Heart right ventricle (tissue), 16 donors: Measurements from ENCODE around the gene HOXC10. TPM values are rescaled to one million over a fixed set of nuclear protein-coding genes. Genes with fewer than 3 reads are reported as not detected.

Experiments used
- ATAC-seq, 8 donors: fragments of 200-7000 bp; cut with Tn5 transposase; one replicate each; pipeline ENCODE4 v1.9.1; 2020; ENCODE audit warnings: mild to moderate bottlenecking in 8 of 8, moderate library complexity in 8 of 8, moderate number of reproducible peaks in 1 of 8
- DNase-seq, 2 donors: peaks; one replicate each; pipeline ENCODE4 v3.0.0-alpha.2; 2020
- H3K27ac ChIP-seq, 10 donors: fragments of 200-600 bp; sonication (generic) in 2 of 10; one replicate each; pipeline versions ENCODE4 v1.5.0 to v1.8.0; 2020 to 2022; ENCODE audit warnings: mild to moderate bottlenecking in 3 of 10
- H3K27me3 ChIP-seq, 7 donors: fragments of 200-600 bp; one replicate each; pipeline ENCODE4 v1.8.0; 2021 to 2022; ENCODE audit warnings: mild to moderate bottlenecking in 2 of 7
- H3K36me3 ChIP-seq, 9 donors: fragments of 200-600 bp; sonication (generic) in 1 of 9; one replicate each; pipeline versions ENCODE4 v1.5.0 to v1.8.0; 2020 to 2022; ENCODE audit warnings: mild to moderate bottlenecking in 2 of 9
- H3K4me1 ChIP-seq, 9 donors: fragments of 200-600 bp; sonication (generic) in 1 of 9; one replicate each; pipeline versions ENCODE4 v1.5.0 to v1.8.0; 2020 to 2022; ENCODE audit warnings: mild to moderate bottlenecking in 4 of 9
- H3K4me3 ChIP-seq, 10 donors: fragments of 200-600 bp; sonication (generic) in 2 of 10; one replicate each; pipeline versions ENCODE4 v1.5.0 to v1.8.0; 2020 to 2022; ENCODE audit warnings: mild to moderate bottlenecking in 7 of 10, moderate library complexity in 2 of 10
- H3K9me3 ChIP-seq, 11 donors: fragments of 200-600 bp in 10 of 11; sonication (generic) in 2 of 11; one replicate each; pipeline versions ENCODE4 v1.5.0 to v1.8.0; 2013 to 2022; ENCODE audit warnings: mild to moderate bottlenecking in 2 of 11, control low read depth in 1 of 11, moderate library complexity in 1 of 11
- CTCF ChIP-seq, 9 donors: fragments of 200-600 bp; sonication (generic) in 2 of 9; IDR thresholded peaks; one replicate each; pipeline versions ENCODE4 v1.5.0 to v1.8.0; 2021 to 2022; ENCODE audit warnings: antibody characterized with exemption in 9 of 9, mild to moderate bottlenecking in 5 of 9, moderate library complexity in 1 of 9
- WGBS, 2 donors: extraction: QIAGEN DNeasy Blood & Tissue Kit; methylation state at CpG; one replicate each; pipeline ENCODE4 v1.1.7; 2013; ENCODE audit warnings: inconsistent platforms in 1 of 2; 5-methylcytosine and 5-hydroxymethylcytosine counted together
- intact Hi-C, 10 donors: fragments of 100-400 bp; cut with DNase I; formaldehyde crosslinking; loops; one replicate each; pipeline versions ENCODE4 v1.11.1 to v1.14.2; 2022
- polyA plus RNA-seq, 2 donors: library from polyadenylated mRNA; stranded (reverse); fragments of 200-250 nt; gene quantifications; one replicate each; pipeline ENCODE4 v1.2.3, GENCODE V29; 2013
- total RNA-seq, 10 donors: library from RNA; stranded (reverse); fragmentation: NEBNext Ultra II Directional in 3 of 10; extraction: Animal tissue kit (Norgen Biotek cat#: 25700) in 3 of 10; gene quantifications; one replicate each; pipeline versions ENCODE4 v1.2.1 to v1.2.4, GENCODE V29; 2021 to 2023
- donor health status: Arrhythmogenic right ventricular cardiomyopathy.
- donor health status: ischemic (EF 13 %, LVEDD 7.1; RV severe dilation, severe dysfunction).
- donor health status: healthy with polysubstance abuse.
- donor health status: DM: no; HTN: yes; CAD: no.
- donor health status: DM: no; HTN: no; CAD: no.
- donor health status: ischemic (EF 25% LVEDD 6.9; RV normal size, moderate dysfunction).
- donor health status: ischemic (EF 25% LVEDD 5.7; RV mildly dilated, moderate dysfunction).
- donor health status: healthy.
- donor health status: DM: yes; HTN: yes; CAD: no.
- donor health status: Ischemic cardiomyopathy.
- donor health status: ischemic (EF 35%, LVEDD 5.7; RV mildly dilated, moderate dysfunction).
- donor health status: nonischemic (EF 11% LVEDD 7.7; RV severe dilation, severe dysfunction).
- donor health status: DM: yes; HTN: yes; CAD: no.
- donor health status: PGD.
- donor health status: ischemic (EF 29% LVEDD 5.4; RV normal size, mild dysfunction).
- donor health status: nonischemic (EF 23%, LVEDD 6.1; RV moderate dilation, normal function).

The HOXC10 gene
- total and polyA plus RNA-seq, 12 donors: not detected

GRCh38 chr12:53940443-53941014, 44.4 kb upstream of the HOXC10 start:
- H3K9me3 ChIP-seq: no peaks in the 10 kb centered on the region
- DNase-seq (no peak), ATAC-seq (no peak)
- H3K36me3 ChIP-seq: no peaks in the 10 kb centered on the region
- intact Hi-C loops: no loop called here
- TF ChIP-seq CTCF (IDR thresholded peaks at IDR 0.05): no peak
- H3K27ac ChIP-seq: no peak overlapping the region
- no peak overlapping the region for H3K4me3 ChIP-seq
- peaks cover 47 to 100% (median 100%) of the 10 kb centered on the region in 7 donors for H3K27me3 ChIP-seq
- WGBS, 2 donors: 6 to 7% methylated on average over 9 of the region's 9 CpGs
- H3K4me1 ChIP-seq: peaks cover 0 to 13% (median 5%) of the 10 kb centered on the region in 9 donors

- TF ChIP-seq CTCF (IDR thresholded peaks at IDR 0.05): no peak
- DNase-seq: no peak
- ATAC-seq: no peak
- intact Hi-C loops: no loop called here
- H3K36me3 ChIP-seq: no peaks in the 10 kb centered on the region
- H3K27ac ChIP-seq: no peak overlapping the region
- H3K4me1 ChIP-seq: peaks cover 0 to 9% (median 4%) of the 10 kb centered on the region in 9 donors
- peaks cover 52 to 100% (median 100%) of the 10 kb centered on the region in 7 donors for H3K27me3 ChIP-seq
- no peak overlapping the region for H3K4me3 ChIP-seq
- no peaks in the 10 kb centered on the region for H3K9me3 ChIP-seq
Measured at GRCh38 chr12:53941187-53941586, 43.8 kb upstream of the HOXC10 start.

- intact Hi-C loops: no loop called here
- Histone ChIP-seq H3K27me3 (peaks cover 58 to 100% (median 100%) of the 10 kb centered on the region in 7 donors), H3K4me3 (no peak overlapping the region), H3K9me3 (no peaks in the 10 kb centered on the region), H3K36me3 (no peaks in the 10 kb centered on the region), H3K27ac (no peak overlapping the region), H3K4me1 (peaks cover 0 to 9% (median 4%) of the 10 kb centered on the region in 9 donors)
- WGBS, 2 donors: 17 to 19% methylated on average over 5 of the region's 5 CpGs
- DNase-seq (no peak), ATAC-seq (no peak)
- no peak for TF ChIP-seq CTCF (IDR thresholded peaks at IDR 0.05)
Measured at GRCh38 chr12:53941750-53942149, 43.2 kb upstream of the HOXC10 start.

- no peak for TF ChIP-seq CTCF (IDR thresholded peaks at IDR 0.05)
- H3K4me1 ChIP-seq: peaks cover 0 to 9% (median 4%) of the 10 kb centered on the region in 9 donors
- H3K36me3 ChIP-seq: no peaks in the 10 kb centered on the region
- 5 to 16% methylated on average over 2 of the region's 2 CpGs for WGBS, 2 donors
- intact Hi-C loops: no loop called here
- no peak for ATAC-seq
- H3K9me3 ChIP-seq: no peaks in the 10 kb centered on the region
- H3K4me3 ChIP-seq: no peak overlapping the region
- H3K27ac ChIP-seq: no peak overlapping the region
- H3K27me3 ChIP-seq: peaks cover 66 to 100% (median 100%) of the 10 kb centered on the region in 7 donors
- DNase-seq: no peak
Measured at GRCh38 chr12:53942467-53942997, 42.4 kb upstream of the HOXC10 start.
